ENCODE data around the gene REEP3. TPM values are rescaled to one million over a fixed set of nuclear protein-coding genes. Genes with fewer than 3 reads are reported as not detected.

The REEP3 gene
- total and polyA plus RNA-seq, 12 donors, result 9.9 to 27.7 (median 17.2) TPM

DNA sequence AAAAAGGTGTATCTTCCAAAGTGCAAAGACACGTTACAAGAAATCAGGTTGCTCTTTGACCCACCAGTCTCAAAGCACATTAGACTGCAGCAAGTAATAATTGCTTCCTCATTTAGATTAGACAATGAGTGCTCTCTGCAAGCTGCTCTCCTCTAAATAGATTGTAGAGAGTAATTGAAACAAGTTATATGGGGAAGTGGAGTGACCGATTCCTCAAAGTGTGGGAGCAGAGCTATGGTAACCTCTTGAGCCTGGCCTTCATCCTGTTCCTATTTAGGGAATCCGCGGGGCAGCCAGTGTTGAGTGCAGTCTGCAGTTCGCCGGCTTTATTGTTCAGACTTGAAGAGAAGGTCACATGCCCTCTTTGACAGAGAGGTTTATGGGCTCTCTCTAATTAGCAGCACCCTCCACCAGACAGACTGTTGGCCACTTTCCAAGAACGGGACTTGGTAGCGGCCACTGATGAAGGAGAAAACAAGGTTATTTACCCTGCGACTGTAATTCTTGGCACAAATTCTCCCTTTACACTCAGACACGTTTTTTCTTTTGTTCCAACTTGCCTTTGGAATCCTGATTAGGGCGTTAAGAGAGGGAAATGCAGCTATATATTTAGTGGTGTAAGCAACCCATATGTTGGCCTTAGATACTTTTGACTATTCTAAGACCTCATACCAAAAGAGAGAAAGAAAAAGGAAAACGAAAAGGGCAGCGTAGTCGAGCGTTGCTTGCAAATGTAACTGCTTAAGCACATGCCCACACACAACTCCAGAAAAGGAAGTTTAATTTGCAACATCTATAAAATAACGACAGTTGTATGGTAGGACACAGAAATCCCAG is 107.5 kb downstream of the REEP3 start:
- peak; percentile 14 to 72 (median 52) for ATAC-seq
- Histone ChIP-seq H3K4me3 (peak overlapping the region in 9 of 10 donors; percentile 30 to 74 (median 63)), H3K27ac (peak overlapping the region; percentile 78 to 100 (median 98)), H3K36me3 (no peaks in the 10 kb centered on the region), H3K27me3 (no peaks in the 10 kb centered on the region), H3K4me1 (peaks cover 0 to 43% (median 35%) of the 10 kb centered on the region in 9 donors), H3K9me3 (no peaks in the 10 kb centered on the region)
- intact Hi-C loops (cut with DNase I), result loop anchor here in 9 of 10 donors (1.0 to 10.0 kb wide), 18 partner anchors 84 to 464 kb away; partner anchors contain the start of genes JMJD1C (in 6 of the 9) and REEP3 (in 6 of the 9)
- peak; percentile 57 to 88 for DNase-seq
- TF ChIP-seq, protein P1, sequence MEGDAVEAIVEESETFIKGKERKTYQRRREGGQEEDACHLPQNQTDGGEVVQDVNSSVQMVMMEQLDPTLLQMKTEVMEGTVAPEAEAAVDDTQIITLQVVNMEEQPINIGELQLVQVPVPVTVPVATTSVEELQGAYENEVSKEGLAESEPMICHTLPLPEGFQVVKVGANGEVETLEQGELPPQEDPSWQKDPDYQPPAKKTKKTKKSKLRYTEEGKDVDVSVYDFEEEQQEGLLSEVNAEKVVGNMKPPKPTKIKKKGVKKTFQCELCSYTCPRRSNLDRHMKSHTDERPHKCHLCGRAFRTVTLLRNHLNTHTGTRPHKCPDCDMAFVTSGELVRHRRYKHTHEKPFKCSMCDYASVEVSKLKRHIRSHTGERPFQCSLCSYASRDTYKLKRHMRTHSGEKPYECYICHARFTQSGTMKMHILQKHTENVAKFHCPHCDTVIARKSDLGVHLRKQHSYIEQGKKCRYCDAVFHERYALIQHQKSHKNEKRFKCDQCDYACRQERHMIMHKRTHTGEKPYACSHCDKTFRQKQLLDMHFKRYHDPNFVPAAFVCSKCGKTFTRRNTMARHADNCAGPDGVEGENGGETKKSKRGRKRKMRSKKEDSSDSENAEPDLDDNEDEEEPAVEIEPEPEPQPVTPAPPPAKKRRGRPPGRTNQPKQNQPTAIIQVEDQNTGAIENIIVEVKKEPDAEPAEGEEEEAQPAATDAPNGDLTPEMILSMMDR (IDR thresholded peaks at IDR 0.05), result no peak
- WGBS, 2 donors, result 0 to 1% methylated on average over 16 of the region's 16 CpGs

DNA sequence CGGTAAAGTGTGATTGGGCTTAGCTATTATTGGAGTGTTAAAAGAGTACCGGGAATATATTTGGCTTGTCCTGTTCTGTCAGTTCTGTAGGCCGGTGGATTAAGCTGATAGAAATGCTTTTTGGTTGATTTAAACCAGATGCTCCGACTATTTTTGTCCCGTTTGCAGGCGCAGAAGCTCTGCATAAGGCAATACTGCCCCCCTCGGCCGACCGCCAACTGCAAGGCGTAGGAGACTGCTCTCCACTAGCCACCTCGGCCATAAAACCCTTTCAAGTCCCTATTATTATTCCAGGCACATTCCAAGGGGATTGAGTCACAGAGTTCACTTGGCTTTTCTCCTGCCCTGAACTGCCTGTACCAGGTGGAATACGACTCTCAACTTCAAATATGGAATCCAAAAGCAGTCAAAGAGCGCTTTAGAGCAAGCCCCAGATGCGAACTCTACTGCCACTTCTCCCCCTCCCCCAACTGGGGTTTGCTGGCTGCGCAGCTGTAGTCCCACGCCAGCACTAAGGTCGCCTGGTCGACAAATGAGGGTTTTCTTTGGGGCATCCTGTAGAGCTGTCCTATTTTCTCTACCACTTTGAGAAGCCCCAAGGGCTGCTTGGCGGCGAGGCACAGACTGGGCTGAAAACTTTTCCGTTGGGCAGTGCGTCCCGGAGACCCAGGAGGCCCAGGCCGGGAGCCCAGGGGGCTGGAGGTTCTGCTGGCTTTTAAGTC is 108.3 kb downstream of the REEP3 start:
- H3K4me3 ChIP-seq, result peak overlapping the region; percentile 30 to 74 (median 62)
- 0% methylated on average over 24 of the region's 24 CpGs for WGBS, 2 donors
- peak overlapping the region; percentile 78 to 100 (median 98) for H3K27ac ChIP-seq
- no peaks in the 10 kb centered on the region for H3K9me3 ChIP-seq
- DNase-seq, result peak; percentile 95 to 98
- H3K36me3 ChIP-seq, result no peaks in the 10 kb centered on the region
- intact Hi-C loops (cut with DNase I), result loop anchor here (1.0 to 10.0 kb wide), 26 partner anchors 41 to 465 kb away; partner anchors contain the start of genes REEP3 (in 7 of the 10) and JMJD1C (in 6 of the 10)
- ATAC-seq, result peak; percentile 72 to 91 (median 84)
- H3K4me1 ChIP-seq, result peaks cover 0 to 43% (median 35%) of the 10 kb centered on the region in 9 donors
- H3K27me3 ChIP-seq, result no peaks in the 10 kb centered on the region
- TF ChIP-seq, protein P1 (IDR thresholded peaks at IDR 0.05), result peak; percentile 59 to 91 (median 79)

DNA sequence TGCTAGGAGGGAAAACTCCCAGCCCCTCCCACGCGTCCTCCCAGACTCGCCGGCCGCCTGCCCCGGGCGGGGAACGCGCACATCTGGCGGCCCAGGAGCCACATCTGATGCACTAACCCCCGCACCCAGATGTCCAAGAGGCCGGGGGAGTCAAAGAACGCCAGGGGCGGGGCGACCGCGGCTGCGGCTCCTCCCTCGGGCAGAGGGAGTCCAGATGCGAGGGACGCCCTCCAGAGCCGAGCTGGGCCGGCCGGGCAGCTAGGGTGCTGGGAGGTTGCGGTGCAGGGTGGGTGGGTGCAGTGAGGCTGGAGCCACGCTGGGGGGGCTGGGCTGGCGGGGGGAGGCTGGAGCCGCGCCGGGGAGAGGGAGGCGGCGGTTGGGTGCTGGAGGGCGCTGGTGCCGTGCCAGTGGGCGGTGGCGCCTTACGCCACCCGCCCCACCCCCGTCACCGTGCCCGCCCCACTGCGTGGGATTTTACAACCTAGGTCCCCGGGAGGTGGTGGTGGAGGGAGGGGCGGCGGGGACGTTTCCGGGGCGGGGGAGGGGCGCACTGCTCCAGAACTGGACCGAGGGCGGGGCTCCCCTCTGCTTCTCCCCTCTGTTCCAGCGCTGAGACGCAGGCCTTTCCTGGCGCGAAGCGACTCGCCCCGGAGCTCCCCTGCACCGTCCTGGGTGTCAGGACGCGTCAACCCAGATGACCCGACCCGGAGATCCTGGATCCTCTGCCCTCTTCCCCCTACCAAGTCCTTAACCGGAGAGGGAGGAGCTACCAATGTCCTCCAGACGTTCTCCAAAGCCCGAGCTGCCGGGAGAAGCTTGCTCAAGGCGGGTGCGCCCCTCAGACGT is 109.1 kb downstream of the REEP3 start:
- peaks cover 0 to 43% (median 35%) of the 10 kb centered on the region in 9 donors for H3K4me1 ChIP-seq
- H3K9me3 ChIP-seq, result no peaks in the 10 kb centered on the region
- 1% methylated on average over 49 to 70 of the region's 70 CpGs for WGBS, 2 donors
- DNase-seq (peak; percentile 93 to 95), ATAC-seq (peak; percentile 77 to 90 (median 82))
- H3K27ac ChIP-seq, result peak overlapping the region; percentile 78 to 100 (median 98)
- TF ChIP-seq, protein P1 (IDR thresholded peaks at IDR 0.05), result peak in 1 of 9 donors; percentile 12
- intact Hi-C loops (cut with DNase I), result loop anchor here in 9 of 10 donors (1.0 to 10.0 kb wide), 12 partner anchors 40 to 463 kb away; partner anchors contain the start of gene REEP3 (in 1 of the 9)
- peak overlapping the region; percentile 30 to 74 (median 62) for H3K4me3 ChIP-seq
- H3K27me3 ChIP-seq, result no peaks in the 10 kb centered on the region
- no peaks in the 10 kb centered on the region for H3K36me3 ChIP-seq
